ENCODE data around the gene ZSWIM7. TPM values are rescaled to one million over a fixed set of nuclear protein-coding genes. Genes with fewer than 3 reads are reported as not detected.
A peak's percentile ranks its signal among the peaks of the same experiment; 100 is the strongest.

The ZSWIM7 gene
- total RNA-seq, 1 experiment from 2014 or later = 37.8 TPM

DNA sequence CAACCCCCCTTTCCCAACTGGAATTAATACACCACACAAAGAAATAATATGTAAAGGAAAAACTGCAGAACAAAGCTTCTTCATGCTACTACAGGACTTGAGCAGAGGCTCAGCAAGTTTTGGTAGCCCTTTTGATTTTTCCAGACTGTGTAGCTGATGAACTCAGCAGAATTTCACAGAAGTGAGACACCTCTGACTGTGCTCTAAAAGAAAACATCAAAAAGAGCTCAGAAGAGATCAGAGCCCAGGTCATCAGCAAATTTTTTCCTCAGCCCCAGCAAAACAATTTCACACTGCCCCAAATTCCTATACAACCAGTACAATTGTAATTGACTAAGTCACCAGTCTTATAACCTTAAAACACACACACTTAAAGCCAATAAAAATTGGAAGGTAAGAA is 38.1 kb upstream of the ZSWIM7 start:
- DNase-seq = no peak
- Histone ChIP-seq H2BK12ac (ENCODE audit: insufficient read length, low read depth, low read length) (no peak overlapping the region), H4K8ac (replicated peaks; ENCODE audit: insufficient read length, low read depth, low read length) (no peak overlapping the region), H3K9ac (ENCODE audit: extremely low read depth, insufficient read length, low read length) (no peak overlapping the region), H3K4me2 (ENCODE audit: insufficient read depth, insufficient read length, low read length) (no peak overlapping the region), H3K14ac (ENCODE audit: insufficient read depth, low read length) (no peak overlapping the region), H3K23me2 (ENCODE audit: insufficient read length, low read depth, low read length, poor library complexity, severe bottlenecking) (no peaks in the 10 kb centered on the region), H4K20me1 (ENCODE audit: control insufficient read depth, insufficient read depth, insufficient read length) (no peaks in the 10 kb centered on the region), H2BK5ac (ENCODE audit: insufficient read length, low read length) (no peak overlapping the region), H4K5ac (ENCODE audit: insufficient read length, low read depth, low read length) (no peak overlapping the region), H3K27ac (ENCODE audit: insufficient read length, low read depth, low read length) (no peak overlapping the region), H4K91ac (ENCODE audit: insufficient read length, low read depth, low read length) (no peak overlapping the region), H2AFZ (ENCODE audit: low read length) (no peak overlapping the region), H3K4me1 (ENCODE audit: insufficient read depth, low read length) (no peaks in the 10 kb centered on the region), H3K9me3 (ENCODE audit: control insufficient read depth, low read depth, low read length) (no peaks in the 10 kb centered on the region), H3K23ac (ENCODE audit: insufficient read length, low read depth, low read length) (no peak overlapping the region), H3K4ac (ENCODE audit: low read depth, low read length) (no peak overlapping the region), H3K18ac (ENCODE audit: insufficient read length, low read depth, low read length) (no peak overlapping the region), H2BK120ac (ENCODE audit: low read depth, low read length, poor library complexity, severe bottlenecking) (no peak overlapping the region), H2AK5ac (ENCODE audit: insufficient read length, low read length) (no peak overlapping the region), H3K56ac (ENCODE audit: insufficient read length, low read depth, low read length) (no peak overlapping the region), H3K79me2 (ENCODE audit: insufficient read depth, low read length) (no peaks in the 10 kb centered on the region), H2BK20ac (ENCODE audit: low read depth, low read length, poor library complexity, severe bottlenecking) (no peak overlapping the region), H3K79me1 (ENCODE audit: insufficient read depth, low read depth, low read length, poor library complexity, severe bottlenecking) (no peaks in the 10 kb centered on the region), H3T11ph (ENCODE audit: low read length) (no peak overlapping the region), H3K27me3 (ENCODE audit: insufficient read depth, low read length) (no peaks in the 10 kb centered on the region), H2BK15ac (ENCODE audit: low read depth, low read length) (no peak overlapping the region)
- Mint-ChIP-seq H3K4me1 (peaks cover 4 to 5% of the 10 kb centered on the region in 2 experiments; a peak in 2 of 4 replicates), H3K9me3 (no peaks in the 10 kb centered on the region), H3K27ac (peak overlapping the region in 1 of 3 experiments; percentile 62; a peak in 2 of 7 replicates), H3K27me3 (ENCODE audit: low read depth) (no peaks in the 10 kb centered on the region), H3K4me3 (no peak overlapping the region), H3K36me3 (ENCODE audit: insufficient read depth in 1 of 3, low read depth in 3 of 3) (peaks cover 52 to 86% (median 75%) of the 10 kb centered on the region in 3 experiments; a peak in 6 of 7 replicates)
- TF ChIP-seq, protein P1, sequence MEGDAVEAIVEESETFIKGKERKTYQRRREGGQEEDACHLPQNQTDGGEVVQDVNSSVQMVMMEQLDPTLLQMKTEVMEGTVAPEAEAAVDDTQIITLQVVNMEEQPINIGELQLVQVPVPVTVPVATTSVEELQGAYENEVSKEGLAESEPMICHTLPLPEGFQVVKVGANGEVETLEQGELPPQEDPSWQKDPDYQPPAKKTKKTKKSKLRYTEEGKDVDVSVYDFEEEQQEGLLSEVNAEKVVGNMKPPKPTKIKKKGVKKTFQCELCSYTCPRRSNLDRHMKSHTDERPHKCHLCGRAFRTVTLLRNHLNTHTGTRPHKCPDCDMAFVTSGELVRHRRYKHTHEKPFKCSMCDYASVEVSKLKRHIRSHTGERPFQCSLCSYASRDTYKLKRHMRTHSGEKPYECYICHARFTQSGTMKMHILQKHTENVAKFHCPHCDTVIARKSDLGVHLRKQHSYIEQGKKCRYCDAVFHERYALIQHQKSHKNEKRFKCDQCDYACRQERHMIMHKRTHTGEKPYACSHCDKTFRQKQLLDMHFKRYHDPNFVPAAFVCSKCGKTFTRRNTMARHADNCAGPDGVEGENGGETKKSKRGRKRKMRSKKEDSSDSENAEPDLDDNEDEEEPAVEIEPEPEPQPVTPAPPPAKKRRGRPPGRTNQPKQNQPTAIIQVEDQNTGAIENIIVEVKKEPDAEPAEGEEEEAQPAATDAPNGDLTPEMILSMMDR (conservative IDR thresholded peaks at IDR 0.05) = no peak
